HepG2 (cell line): Measurements from ENCODE around the gene GBA2. TPM values are rescaled to one million over a fixed set of nuclear protein-coding genes. Genes with fewer than 3 reads are reported as not detected.

Source experiments
- ATAC-seq: fragments of 200-7000 bp; cut with Tn5 transposase; 3 replicates; pipeline ENCODE4 v1.9.1; 2020; ENCODE audit warnings: mild to moderate bottlenecking, moderate library complexity
- BruUV-seq: library from RNA; stranded (reverse); fragments of 400-500 nt; replicated peaks from 2 replicates; lab custom pipeline; 2021; lab: Mats Ljungman, UMichigan
- CTCF ChIA-PET: fragments of 300-600 bp; formaldehyde crosslinking; extraction: SDS; loops from one replicate; lab custom pipeline; 2021; ENCODE audit warnings: low total read pairs, inconsistent platforms, low intra/inter-chr PET ratio; lab: Yijun Ruan, JAX
- POLR2A ChIA-PET: fragments of 350-600 bp; sonication (Branson Sonifier 250); formaldehyde crosslinking; loops from one replicate; lab custom pipeline; 2020; ENCODE audit warnings: antibody characterized with exemption, inconsistent platforms; lab: Yijun Ruan, JAX
- DNase-seq: peaks from one replicate; pipeline ENCODE4 v3.0.0-alpha.2; 2015; ENCODE audit warnings: low spot score
- FAIRE-seq: peaks from 3 replicates; lab custom pipeline; 2011; peaks lifted over from hg19 to GRCh38; lab: Jason Lieb, UNC
- H2AFZ ChIP-seq: one replicate; pipeline ENCODE4 v1.6.1; 2011; ENCODE audit warnings: low read length, inconsistent platforms
- H3K27ac ChIP-seq: fragments of 300-600 bp; 3 replicates; pipeline ENCODE4 v1.8.0; 2011; ENCODE audit warnings: mixed run types, mild to moderate bottlenecking, mixed read lengths, low read length, inconsistent platforms; ENCODE audit not compliant: insufficient read depth; ENCODE audit errors: extremely low read length
- H3K27me3 ChIP-seq, 2 experiments: fragments of 200-600 bp in 1 of 2; 2 replicates in 1 of 2; 3 replicates in 1 of 2; pipeline versions ENCODE4 v1.6.0 to v1.8.0; 2011; ENCODE audit warnings: low read length in 2 of 2, mild to moderate bottlenecking in 2 of 2, moderate library complexity in 2 of 2, inconsistent platforms in 1 of 2; ENCODE audit not compliant: insufficient read depth in 2 of 2, control insufficient read depth in 1 of 2
- H3K36me3 ChIP-seq, 2 experiments: fragments of 200-600 bp in 1 of 2; replicated peaks in 1 of 2; 2 replicates in 1 of 2; 3 replicates in 1 of 2; pipeline versions ENCODE4 v1.5.1 to v1.8.0; 2011; ENCODE audit warnings: low read length in 2 of 2, inconsistent platforms in 1 of 2; ENCODE audit not compliant: insufficient read depth in 2 of 2, control insufficient read depth in 1 of 2
- H3K4me1 ChIP-seq: 2 replicates; pipeline ENCODE4 v1.5.1; 2012; ENCODE audit warnings: low read length, inconsistent platforms; ENCODE audit not compliant: insufficient read depth
- H3K4me2 ChIP-seq: 2 replicates; pipeline ENCODE4 v1.6.0; 2011; ENCODE audit warnings: low read depth, low read length, inconsistent platforms
- H3K4me3 ChIP-seq, 3 experiments: fragments of 200-600 bp in 1 of 3; sonication (generic), shearing (Covaris generic) in 1 of 3; replicated peaks in 1 of 3; 2 replicates each; pipeline ENCODE4 v1.5.1; 2011 to 2016; ENCODE audit warnings: low read length in 3 of 3, inconsistent platforms in 2 of 3, low read depth in 2 of 3, mild to moderate bottlenecking in 2 of 3, control low read depth in 1 of 3, mixed read lengths in 1 of 3; ENCODE audit not compliant: insufficient read depth in 1 of 3
- H3K79me2 ChIP-seq: one replicate; pipeline ENCODE4 v1.6.1; 2011; ENCODE audit warnings: low read length, inconsistent platforms; ENCODE audit not compliant: insufficient read depth
- H3K9ac ChIP-seq: 2 replicates; pipeline ENCODE4 v1.6.0; 2011; ENCODE audit warnings: mild to moderate bottlenecking, low read depth, low read length, inconsistent platforms; ENCODE audit not compliant: insufficient read depth
- H3K9me3 ChIP-seq: 2 replicates; pipeline ENCODE4 v1.5.1; 2012; ENCODE audit warnings: mild to moderate bottlenecking, low read length
- H4K20me1 ChIP-seq: 2 replicates; pipeline ENCODE4 v1.6.0; 2011; ENCODE audit warnings: inconsistent platforms, mild to moderate bottlenecking, low read length, moderate library complexity; ENCODE audit not compliant: insufficient read depth
- ELF3 ChIP-seq: IDR thresholded peaks from 2 replicates; pipeline ENCODE4 v1.6.1; 2016; ENCODE audit warnings: missing genetic modification reagents, missing compliant biosample characterization
- KLF11 ChIP-seq: IDR thresholded peaks from 2 replicates; pipeline ENCODE4 v1.6.1; 2016; ENCODE audit warnings: missing compliant biosample characterization
- MED1 ChIP-seq: sonication (generic); formaldehyde crosslinking; IDR thresholded peaks from 2 replicates; pipeline ENCODE4 v1.4.0; 2020; ENCODE audit warnings: missing genetic modification reagents
- NFE2L1 ChIP-seq: sonication (generic); formaldehyde crosslinking; IDR thresholded peaks from 2 replicates; pipeline ENCODE4 v1.4.0; 2020; ENCODE audit warnings: missing genetic modification reagents, mild to moderate bottlenecking, borderline replicate concordance
- NFRKB ChIP-seq: fragments of 450-650 bp; IDR thresholded peaks from 2 replicates; pipeline ENCODE4 v1.6.1; 2017
- PLRG1 ChIP-seq: fragments of 450-650 bp; conservative IDR thresholded peaks from 2 replicates; pipeline ENCODE4 v1.6.1; 2016
- THRA ChIP-seq: sonication (generic); formaldehyde crosslinking; IDR thresholded peaks from 2 replicates; pipeline ENCODE4 v1.4.0; 2020; ENCODE audit warnings: missing genetic modification reagents, borderline replicate concordance
- ZNF256 ChIP-seq: sonication (generic); formaldehyde crosslinking; conservative IDR thresholded peaks from 2 replicates; pipeline ENCODE4 v1.4.0; 2020; ENCODE audit warnings: missing genetic modification reagents
- ZNF431 ChIP-seq: sonication (generic); formaldehyde crosslinking; IDR thresholded peaks from 2 replicates; pipeline ENCODE4 v1.9.0; 2022; ENCODE audit warnings: missing genetic modification reagents, low read depth, mild to moderate bottlenecking, borderline replicate concordance
- ZNF75D ChIP-seq: sonication (generic); formaldehyde crosslinking; IDR thresholded peaks from 2 replicates; pipeline ENCODE4 v1.8.1; 2023; ENCODE audit warnings: missing genetic modification reagents, mild to moderate bottlenecking, borderline replicate concordance
- ZNF776 ChIP-seq: sonication (generic); formaldehyde crosslinking; IDR thresholded peaks from 2 replicates; pipeline ENCODE4 v1.4.0; 2020; ENCODE audit warnings: mild to moderate bottlenecking, missing genetic modification reagents
- WGBS: methylation state at CpG from one replicate; pipeline ENCODE4 v1.1.6; 2017; ENCODE audit warnings: low lambda C conversion rate; 5-methylcytosine and 5-hydroxymethylcytosine counted together
- in situ Hi-C: cut with HindIII; loops from 2 replicates; pipeline ENCODE4 v1.10.0; 2017; ENCODE audit warnings: low pct_unique_long_range_greater_than_20kb; ENCODE audit not compliant: extremely low pct_ligation_motif_present
- intact Hi-C: fragments of 100-400 bp; cut with micrococcal nuclease; formaldehyde crosslinking; loops from one replicate; pipeline ENCODE4 v1.10.0; 2022; ENCODE audit not compliant: unreplicated experiment
- polyA plus RNA-seq, 8 experiments: library from polyadenylated mRNA; depleted of rRNA in 3 of 8; stranded (reverse) in 7 of 8; unstranded in 1 of 8; fragments of >200 nt; fragmentation: Illumina TruSeq in 4 of 8; extraction: Trizol in 4 of 8; gene quantifications; 2 replicates each; pipeline versions ENCODE4 v1.2.1 to v1.2.3, GENCODE V29; 2011 to 2016; ENCODE audit warnings: low read depth in 4 of 8, missing spikeins in 1 of 8, mixed read lengths in 1 of 8; ENCODE audit not compliant: insufficient read depth in 1 of 8
- total RNA-seq, 5 experiments: library from RNA; depleted of rRNA; stranded (reverse); fragments of >200 nt; fragmentation: Illumina TruSeq; extraction: Trizol; gene quantifications; 2 replicates each; pipeline ENCODE4 v1.2.3, GENCODE V29; 2016; ENCODE audit warnings: low read depth in 1 of 5

GBA2 gene
- total and polyA plus RNA-seq, 2 of the 13 experiments (the other 11 are each of a cell fraction or from before 2014, with no cell fraction given) = 37.5 to 86.1 TPM

- Histone ChIP-seq H3K79me2 (no peaks in the 10 kb centered on the region), H4K20me1 (no peaks in the 10 kb centered on the region), H3K36me3 (peaks cover 1 to 10% of the 10 kb centered on the region in 2 experiments; a peak in 3 of 5 replicates), H3K9ac (no peak overlapping the region), H3K27me3 (no peaks in the 10 kb centered on the region), H3K9me3 (no peaks in the 10 kb centered on the region), H3K4me2 (no peak overlapping the region)
- FAIRE-seq (no peak), DNase-seq (no peak), ATAC-seq (no peak)
- WGBS = 87% methylated on average over 2 of the region's 2 CpGs
- BruUV-seq = TSS peak; percentile 41
- POLR2A ChIA-PET = no interaction called here
- intact Hi-C loops = no loop called here
- TF ChIP-seq KLF11 (CRISPR knock-in tag) (no peak), MED1 (no peak), THRA (CRISPR knock-in tag) (no peak), ZNF431 (CRISPR knock-in tag) (no peak), ZNF776 (CRISPR knock-in tag) (no peak), ZNF256 (no peak), ELF3 (CRISPR knock-in tag) (no peak), PLRG1 (no peak), NFRKB (no peak), NFE2L1 (no peak)
- TF ChIP-seq, all 625 proteins: peak for 0
- CTCF ChIA-PET = no interaction called here
- Histone ChIP-seq H3K4me1 (peaks cover under 1% of the 10 kb centered on the region; the same call in 1 of the 2 replicates), H2AFZ (no peak overlapping the region), H3K27ac (no peak overlapping the region), H3K4me3 (no peak overlapping the region)
- in situ Hi-C loops = no loop called here
Measured at GRCh38 chr9:35781066-35781465, 32.0 kb upstream of the GBA2 start.

DNA sequence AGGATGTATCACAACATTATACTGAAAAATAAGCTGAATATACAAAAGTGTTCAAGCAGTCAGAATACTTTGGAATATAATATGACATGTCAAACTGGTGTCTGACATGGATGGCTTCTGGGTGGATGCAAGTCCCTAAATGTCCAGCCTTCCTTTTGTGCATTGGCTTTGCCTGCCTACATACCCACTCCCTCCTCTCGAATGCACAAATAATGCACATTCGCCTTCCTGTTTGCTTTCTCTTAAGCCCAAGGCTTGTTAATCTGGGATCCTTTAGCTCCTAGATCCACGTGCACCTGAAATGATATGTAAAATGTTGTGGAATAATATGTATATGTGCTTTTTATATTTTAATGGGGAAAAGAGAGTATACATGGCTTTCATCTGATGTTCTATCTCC is 29.5 kb upstream of the GBA2 start:
- Histone ChIP-seq H3K27me3 (no peaks in the 10 kb centered on the region), H3K27ac (no peak overlapping the region), H3K79me2 (no peaks in the 10 kb centered on the region), H3K4me3 (no peak overlapping the region), H3K9ac (no peak overlapping the region), H3K36me3 (peaks cover 0 to 5% of the 10 kb centered on the region in 2 experiments; a peak in 1 of 5 replicates), H3K4me1 (peaks cover 22% of the 10 kb centered on the region), H3K9me3 (no peaks in the 10 kb centered on the region), H3K4me2 (no peak overlapping the region), H2AFZ (no peak overlapping the region), H4K20me1 (no peaks in the 10 kb centered on the region)
- CTCF ChIA-PET = no interaction called here
- WGBS = 95% methylated on average over 3 of the region's 3 CpGs
- TF ChIP-seq ZNF75D (CRISPR knock-in tag) = no peak
- no peak for FAIRE-seq
- BruUV-seq = no TSS peak
- ATAC-seq = no peak
- in situ Hi-C loops = no loop called here
- intact Hi-C loops = no loop called here
- DNase-seq = no peak
- POLR2A ChIA-PET = no interaction called here
